H9 (cell line): ENCODE data around the gene SLC2A9. TPM values are rescaled to one million over a fixed set of nuclear protein-coding genes. Genes with fewer than 3 reads are reported as not detected.

Experiments
- DNase-seq: peaks from one replicate; pipeline ENCODE4 v3.0.0-alpha.2; 2017
- H2AFZ ChIP-seq: one replicate; pipeline ENCODE4 v1.6.1; 2013; ENCODE audit warnings: mild to moderate bottlenecking, low read length, control low read depth, moderate library complexity
- H2AK5ac ChIP-seq: 2 replicates; pipeline ENCODE4 v1.6.1; 2013; ENCODE audit warnings: low read length, control low read depth, mixed read lengths; ENCODE audit not compliant: insufficient read length
- H2BK120ac ChIP-seq: one replicate; pipeline ENCODE4 v1.6.1; 2013; ENCODE audit warnings: low read depth, mild to moderate bottlenecking, low read length, control low read depth, inconsistent platforms; ENCODE audit not compliant: poor library complexity, severe bottlenecking
- H2BK12ac ChIP-seq: 2 replicates; pipeline ENCODE4 v1.6.1; 2013; ENCODE audit warnings: low read length, control low read depth, mixed read lengths, low read depth; ENCODE audit not compliant: insufficient read length
- H2BK15ac ChIP-seq: 2 replicates; pipeline ENCODE4 v1.6.1; 2013; ENCODE audit warnings: low read depth, low read length, control low read depth
- H2BK20ac ChIP-seq: one replicate; pipeline ENCODE4 v1.6.1; 2013; ENCODE audit warnings: low read depth, mild to moderate bottlenecking, low read length, control low read depth, inconsistent platforms; ENCODE audit not compliant: poor library complexity, severe bottlenecking
- H2BK5ac ChIP-seq: 2 replicates; pipeline ENCODE4 v1.6.1; 2013; ENCODE audit warnings: low read length, control low read depth, mixed read lengths; ENCODE audit not compliant: insufficient read length
- H3K14ac ChIP-seq: 2 replicates; pipeline ENCODE4 v1.6.1; 2013; ENCODE audit warnings: low read length, control low read depth; ENCODE audit not compliant: insufficient read depth
- H3K18ac ChIP-seq: 2 replicates; pipeline ENCODE4 v1.6.1; 2013; ENCODE audit warnings: low read depth, mild to moderate bottlenecking, mixed read lengths, low read length, control low read depth; ENCODE audit not compliant: insufficient read length
- H3K23ac ChIP-seq: 2 replicates; pipeline ENCODE4 v1.6.1; 2013; ENCODE audit warnings: low read length, control low read depth, mixed read lengths, low read depth; ENCODE audit not compliant: insufficient read length
- H3K23me2 ChIP-seq: 2 replicates; pipeline ENCODE4 v1.6.1; 2013; ENCODE audit warnings: low read depth, mild to moderate bottlenecking, mixed read lengths, low read length, control low read depth; ENCODE audit not compliant: insufficient read length, poor library complexity, severe bottlenecking
- H3K27ac ChIP-seq: 2 replicates; pipeline ENCODE4 v1.5.1; 2013; ENCODE audit warnings: low read length, control low read depth, mixed read lengths, low read depth; ENCODE audit not compliant: insufficient read length
- H3K27me3 ChIP-seq: 2 replicates; pipeline ENCODE4 v1.6.1; 2013; ENCODE audit warnings: low read length, control low read depth, inconsistent platforms; ENCODE audit not compliant: insufficient read depth
- H3K4ac ChIP-seq: 2 replicates; pipeline ENCODE4 v1.6.1; 2013; ENCODE audit warnings: low read depth, mild to moderate bottlenecking, control low read depth, inconsistent platforms, low read length, moderate library complexity
- H3K4me1 ChIP-seq: 2 replicates; pipeline ENCODE4 v1.6.1; 2013; ENCODE audit warnings: low read length, control low read depth, inconsistent platforms; ENCODE audit not compliant: insufficient read depth
- H3K4me2 ChIP-seq: 2 replicates; pipeline ENCODE4 v1.6.1; 2013; ENCODE audit warnings: low read length, control low read depth, mixed read lengths; ENCODE audit not compliant: insufficient read length, insufficient read depth
- H3K56ac ChIP-seq: 2 replicates; pipeline ENCODE4 v1.6.1; 2013; ENCODE audit warnings: low read depth, mild to moderate bottlenecking, mixed read lengths, low read length, control low read depth; ENCODE audit not compliant: insufficient read length
- H3K79me1 ChIP-seq: 2 replicates; pipeline ENCODE4 v1.6.1; 2013; ENCODE audit warnings: low read depth, mild to moderate bottlenecking, moderate library complexity, low read length, control low read depth, inconsistent platforms; ENCODE audit not compliant: insufficient read depth, poor library complexity, severe bottlenecking
- H3K79me2 ChIP-seq: 2 replicates; pipeline ENCODE4 v1.6.1; 2013; ENCODE audit warnings: low read length, control low read depth, inconsistent platforms; ENCODE audit not compliant: insufficient read depth
- H3K9ac ChIP-seq: 2 replicates; pipeline ENCODE4 v1.6.1; 2013; ENCODE audit warnings: low read length, control low read depth, mixed read lengths; ENCODE audit not compliant: insufficient read length; ENCODE audit errors: extremely low read depth
- H3K9me3 ChIP-seq: one replicate; pipeline ENCODE4 v1.6.1; 2013; ENCODE audit warnings: low read depth, low read length, inconsistent platforms; ENCODE audit not compliant: control insufficient read depth
- H3T11ph ChIP-seq: one replicate; pipeline ENCODE4 v1.6.1; 2013; ENCODE audit warnings: mild to moderate bottlenecking, low read length, control low read depth, inconsistent platforms
- H4K20me1 ChIP-seq: one replicate; pipeline ENCODE4 v1.6.1; 2013; ENCODE audit not compliant: control insufficient read depth, insufficient read length, insufficient read depth
- H4K5ac ChIP-seq: 2 replicates; pipeline ENCODE4 v1.6.1; 2013; ENCODE audit warnings: low read depth, mild to moderate bottlenecking, mixed read lengths, low read length, control low read depth; ENCODE audit not compliant: insufficient read length
- H4K8ac ChIP-seq: replicated peaks from 2 replicates; pipeline ENCODE4 v1.6.1; 2013; ENCODE audit warnings: low read length, control low read depth, mixed read lengths, low read depth; ENCODE audit not compliant: insufficient read length
- H4K91ac ChIP-seq: 2 replicates; pipeline ENCODE4 v1.6.1; 2013; ENCODE audit warnings: low read depth, mild to moderate bottlenecking, moderate library complexity, mixed read lengths, low read length, control low read depth; ENCODE audit not compliant: insufficient read length
- H3K27ac Mint-ChIP-seq, 3 experiments: 2 replicates in 2 of 3; 3 replicates in 1 of 3; pipeline ENCODE4 v1.8.0; 2020 to 2021; ENCODE audit warnings: mixed read lengths in 3 of 3, mild to moderate bottlenecking in 1 of 3, moderate library complexity in 1 of 3
- H3K27me3 Mint-ChIP-seq: 2 replicates; pipeline ENCODE4 v1.8.0; 2021; ENCODE audit warnings: low read depth, mild to moderate bottlenecking, moderate library complexity, mixed read lengths
- H3K36me3 Mint-ChIP-seq, 3 experiments: 2 replicates in 2 of 3; 3 replicates in 1 of 3; pipeline ENCODE4 v1.8.0; 2020 to 2021; ENCODE audit warnings: low read depth in 3 of 3, mixed read lengths in 3 of 3; ENCODE audit not compliant: insufficient read depth in 1 of 3
- H3K4me1 Mint-ChIP-seq, 2 experiments: 2 replicates each; pipeline ENCODE4 v1.8.0; 2020; ENCODE audit warnings: mixed read lengths in 2 of 2
- H3K4me3 Mint-ChIP-seq, 2 experiments: 2 replicates in 1 of 2; 3 replicates in 1 of 2; pipeline ENCODE4 v1.8.0; 2020 to 2021; ENCODE audit warnings: mild to moderate bottlenecking in 2 of 2, mixed read lengths in 2 of 2, moderate library complexity in 1 of 2
- H3K9me3 Mint-ChIP-seq, 2 experiments: 2 replicates in 1 of 2; 3 replicates in 1 of 2; pipeline ENCODE4 v1.8.0; 2020; ENCODE audit warnings: mild to moderate bottlenecking in 2 of 2, mixed read lengths in 2 of 2, moderate library complexity in 1 of 2
- CTCF ChIP-seq: fragments of 200-600 bp; sonication (generic); conservative IDR thresholded peaks from 3 replicates; pipeline ENCODE4 v1.8.0; 2021; ENCODE audit warnings: antibody characterized with exemption, mild to moderate bottlenecking
- WGBS: extraction: QIAGEN DNeasy Blood & Tissue Kit; methylation state at CpG from one replicate; pipeline ENCODE4 v1.1.7; 2013; ENCODE audit warnings: missing lambda C conversion rate, low lambda C conversion rate, mixed read lengths; ENCODE audit not compliant: insufficient read length; ENCODE audit errors: extremely low coverage; 5-methylcytosine and 5-hydroxymethylcytosine counted together
- total RNA-seq: library from RNA; stranded (reverse); gene quantifications from 2 replicates; pipeline ENCODE4 v1.2.1, GENCODE V29; 2021

SLC2A9 gene
- total RNA-seq, 1 experiment from 2014 or later, result 0.79 TPM

GRCh38 chr4:9867751-9868425 is 153.4 kb downstream of the SLC2A9 start:
- Histone ChIP-seq H3K4ac (no peak overlapping the region), H3K18ac (no peak overlapping the region), H2BK20ac (no peak overlapping the region), H3K14ac (no peak overlapping the region), H3T11ph (no peak overlapping the region), H3K4me2 (no peak overlapping the region), H3K23ac (no peak overlapping the region), H3K56ac (no peak overlapping the region), H4K20me1 (no peaks in the 10 kb centered on the region), H3K79me1 (no peaks in the 10 kb centered on the region), H2AK5ac (no peak overlapping the region), H4K91ac (no peak overlapping the region), H2AFZ (no peak overlapping the region), H3K27me3 (no peaks in the 10 kb centered on the region), H2BK120ac (no peak overlapping the region), H3K9me3 (no peaks in the 10 kb centered on the region), H3K79me2 (no peaks in the 10 kb centered on the region), H2BK12ac (no peak overlapping the region), H2BK5ac (no peak overlapping the region), H4K8ac (no peak overlapping the region), H3K23me2 (no peaks in the 10 kb centered on the region), H3K4me1 (no peaks in the 10 kb centered on the region), H3K27ac (no peak overlapping the region), H3K9ac (no peak overlapping the region), H2BK15ac (no peak overlapping the region), H4K5ac (no peak overlapping the region)
- Mint-ChIP-seq H3K4me1 (peaks cover 2 to 9% of the 10 kb centered on the region in 2 experiments; a peak in 2 of 4 replicates), H3K27me3 (peaks cover 9% of the 10 kb centered on the region), H3K9me3 (peaks cover 3 to 5% of the 10 kb centered on the region in 2 experiments; a peak in 3 of 5 replicates), H3K4me3 (no peak overlapping the region), H3K36me3 (peaks cover 0 to 4% (median 0%) of the 10 kb centered on the region in 3 experiments; a peak in 2 of 7 replicates), H3K27ac (peak overlapping the region in 1 of 3 experiments; percentile 85; a peak in 1 of 7 replicates)
- DNase-seq, result no peak
- no peak for TF ChIP-seq CTCF
- WGBS, result no CpG with 5 or more reads among the region's 11 CpGs
